Measurements from ENCODE around the gene PRR5L. TPM values are rescaled to one million over a fixed set of nuclear protein-coding genes. Genes with fewer than 3 reads are reported as not detected.

Gene PRR5L
- total RNA-seq, 1 donor from 2014 or later, result 122 TPM

DNA sequence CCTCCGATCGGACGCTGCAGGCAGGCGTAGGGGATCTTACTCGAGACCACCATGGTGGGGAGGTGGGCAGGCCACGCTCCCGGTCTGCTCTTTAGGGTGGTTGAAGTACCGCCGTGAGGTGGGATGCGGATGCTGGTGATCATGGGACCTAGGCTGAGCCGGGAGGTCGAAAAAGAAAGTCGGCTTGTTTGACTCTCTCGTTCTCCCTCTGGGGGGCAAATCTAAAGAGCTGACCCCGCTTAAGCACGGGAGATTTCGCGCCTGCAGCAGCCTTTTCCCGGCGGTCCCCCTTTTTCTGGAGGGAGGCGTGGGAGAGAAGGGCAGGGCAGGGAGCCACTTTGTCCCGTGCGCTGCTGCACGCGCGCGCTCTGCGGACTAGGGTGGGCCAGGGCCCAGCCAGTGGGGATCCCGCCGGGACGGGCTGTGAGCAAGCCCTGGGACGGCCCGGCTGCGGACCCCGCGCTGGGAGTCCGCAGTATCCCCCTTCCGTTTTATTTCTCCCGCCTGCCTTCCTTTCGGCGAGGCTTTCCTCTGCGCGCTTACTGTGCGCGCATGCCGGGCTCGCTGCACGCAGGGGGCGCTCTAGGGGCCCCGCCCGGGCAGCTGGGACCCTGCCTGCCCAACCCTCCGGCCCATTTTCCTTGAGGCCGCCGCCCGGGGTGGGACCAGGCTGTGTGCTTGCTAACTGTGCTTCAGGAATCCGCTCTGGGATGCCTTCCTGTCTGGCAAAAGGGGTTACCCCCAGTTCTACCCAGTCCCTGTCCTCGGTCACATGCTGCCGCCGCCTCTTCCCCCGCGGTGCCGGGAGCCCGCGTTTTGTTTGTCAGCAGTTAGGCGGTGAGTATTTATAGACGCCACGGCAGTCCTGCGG, 81.0 kb downstream of the PRR5L start:
- H3K4me1 Mint-ChIP-seq (ENCODE audit: unreplicated experiment), result peaks cover 57% of the 10 kb centered on the region
- peak overlapping the region; percentile 93 for H3K27ac Mint-ChIP-seq (ENCODE audit: unreplicated experiment)
- peak; percentile 79 for DNase-seq (ENCODE audit: low spot score)
- H3K36me3 Mint-ChIP-seq (ENCODE audit: low read depth, unreplicated experiment), result peaks cover 33% of the 10 kb centered on the region
- H3K9me3 Mint-ChIP-seq (ENCODE audit: unreplicated experiment), result no peaks in the 10 kb centered on the region
- peaks cover 12% of the 10 kb centered on the region for H3K27me3 Mint-ChIP-seq (ENCODE audit: unreplicated experiment)
- TF ChIP-seq CTCF (IDR thresholded peaks at IDR 0.05; ENCODE audit: unreplicated experiment), result peak; percentile 60
- H3K4me3 Mint-ChIP-seq (ENCODE audit: unreplicated experiment), result peak overlapping the region; percentile 100

DNA sequence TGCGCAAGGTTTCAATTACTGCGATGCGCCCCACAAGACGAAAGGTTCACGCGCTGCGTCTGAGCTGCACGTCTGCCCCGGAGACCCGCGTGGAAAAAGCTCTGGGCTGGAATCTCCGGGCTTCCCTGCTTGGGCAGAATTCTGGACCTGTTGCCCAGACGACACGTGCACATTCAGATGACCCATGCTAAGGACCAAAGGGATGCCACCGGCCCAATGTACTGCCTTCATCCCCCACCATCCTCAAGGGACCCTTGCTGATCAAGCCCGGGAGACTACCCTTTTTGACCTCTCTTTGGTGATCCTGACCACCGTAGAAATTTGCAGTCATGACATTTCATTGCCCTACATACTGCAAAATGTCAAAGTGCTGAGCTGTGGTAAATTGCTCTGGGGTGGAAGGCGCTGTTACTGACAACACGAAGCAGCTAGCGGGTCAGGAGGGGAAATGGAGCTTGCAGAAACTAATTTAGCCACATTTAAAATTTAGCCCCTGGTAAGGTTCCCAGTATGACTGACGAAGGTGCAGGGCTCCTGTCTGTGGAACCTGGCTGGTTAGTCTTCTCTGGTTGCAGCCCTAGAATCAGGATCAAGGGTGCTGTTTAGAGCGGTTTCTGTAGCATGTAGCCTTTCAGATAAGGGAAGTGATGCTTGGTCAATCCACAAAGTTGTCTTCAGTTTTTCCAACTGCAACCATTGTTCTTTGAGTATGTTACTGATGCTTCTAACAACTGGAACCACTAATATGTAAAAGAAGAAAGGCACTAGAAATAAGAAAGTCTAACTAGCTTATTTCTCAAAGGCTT, 81.9 kb downstream of the PRR5L start:
- Mint-ChIP-seq H3K4me1 (ENCODE audit: unreplicated experiment) (peaks cover 61% of the 10 kb centered on the region), H3K4me3 (ENCODE audit: unreplicated experiment) (peak overlapping the region; percentile 100), H3K9me3 (ENCODE audit: unreplicated experiment) (no peaks in the 10 kb centered on the region), H3K36me3 (ENCODE audit: low read depth, unreplicated experiment) (peaks cover 41% of the 10 kb centered on the region), H3K27ac (ENCODE audit: unreplicated experiment) (peak overlapping the region; percentile 70), H3K27me3 (ENCODE audit: unreplicated experiment) (peaks cover 12% of the 10 kb centered on the region)
- no peak for TF ChIP-seq CTCF (IDR thresholded peaks at IDR 0.05; ENCODE audit: unreplicated experiment)
- no peak for DNase-seq (ENCODE audit: low spot score)

DNA sequence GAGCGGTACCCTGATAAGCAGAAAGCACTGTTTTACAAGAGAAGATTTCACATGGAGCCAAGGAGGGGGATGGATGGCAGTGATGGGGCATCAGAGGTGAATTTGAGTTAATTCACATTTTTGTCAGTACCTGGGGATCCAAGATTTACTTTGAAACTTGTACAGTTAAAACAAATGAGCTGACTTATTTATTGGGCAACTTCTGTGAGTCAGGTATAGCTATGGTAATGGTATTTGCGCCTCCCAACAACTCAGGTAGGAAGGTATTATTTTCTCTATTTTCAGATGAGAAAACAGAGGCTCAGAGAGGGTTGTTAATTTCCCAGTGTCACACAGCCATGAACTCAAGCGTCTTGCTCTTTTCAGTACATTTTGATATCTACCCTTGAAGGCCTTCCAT, 83.6 kb downstream of the PRR5L start:
- Mint-ChIP-seq H3K27ac (ENCODE audit: unreplicated experiment) (no peak overlapping the region), H3K36me3 (ENCODE audit: low read depth, unreplicated experiment) (peaks cover 48% of the 10 kb centered on the region), H3K9me3 (ENCODE audit: unreplicated experiment) (no peaks in the 10 kb centered on the region), H3K4me3 (ENCODE audit: unreplicated experiment) (peak overlapping the region; percentile 100), H3K4me1 (ENCODE audit: unreplicated experiment) (peaks cover 62% of the 10 kb centered on the region), H3K27me3 (ENCODE audit: unreplicated experiment) (peaks cover 12% of the 10 kb centered on the region)
- no peak for DNase-seq (ENCODE audit: low spot score)
- no peak for TF ChIP-seq CTCF (IDR thresholded peaks at IDR 0.05; ENCODE audit: unreplicated experiment)

GRCh38 chr11:36380296-36381014, 84.4 kb downstream of the PRR5L start:
- Mint-ChIP-seq H3K4me1 (ENCODE audit: unreplicated experiment) (peaks cover 66% of the 10 kb centered on the region), H3K36me3 (ENCODE audit: low read depth, unreplicated experiment) (peaks cover 54% of the 10 kb centered on the region), H3K27me3 (ENCODE audit: unreplicated experiment) (peaks cover 8% of the 10 kb centered on the region), H3K9me3 (ENCODE audit: unreplicated experiment) (no peaks in the 10 kb centered on the region), H3K27ac (ENCODE audit: unreplicated experiment) (no peak overlapping the region), H3K4me3 (ENCODE audit: unreplicated experiment) (peak overlapping the region; percentile 63)
- no peak for DNase-seq (ENCODE audit: low spot score)
- no peak for TF ChIP-seq CTCF (IDR thresholded peaks at IDR 0.05; ENCODE audit: unreplicated experiment)
